NCI-H345 treated with DMSO at 0.1 percent for 48 hours (cell line): ENCODE results near the gene CARS1.

Experiments used
- DNase-seq: peaks from one replicate; lab custom pipeline; 2025; ENCODE audit not compliant: unreplicated experiment; lab: John Stamatoyannopoulos, UW

Gene CARS1

GRCh38 chr11:3057069-3057963, at the start of gene CARS1:
CARS1 (minus strand) TSS chr11:3057423; CDS start chr11:3057367, 56 bp downstream.
- peak; percentile 92 for DNase-seq

DNA sequence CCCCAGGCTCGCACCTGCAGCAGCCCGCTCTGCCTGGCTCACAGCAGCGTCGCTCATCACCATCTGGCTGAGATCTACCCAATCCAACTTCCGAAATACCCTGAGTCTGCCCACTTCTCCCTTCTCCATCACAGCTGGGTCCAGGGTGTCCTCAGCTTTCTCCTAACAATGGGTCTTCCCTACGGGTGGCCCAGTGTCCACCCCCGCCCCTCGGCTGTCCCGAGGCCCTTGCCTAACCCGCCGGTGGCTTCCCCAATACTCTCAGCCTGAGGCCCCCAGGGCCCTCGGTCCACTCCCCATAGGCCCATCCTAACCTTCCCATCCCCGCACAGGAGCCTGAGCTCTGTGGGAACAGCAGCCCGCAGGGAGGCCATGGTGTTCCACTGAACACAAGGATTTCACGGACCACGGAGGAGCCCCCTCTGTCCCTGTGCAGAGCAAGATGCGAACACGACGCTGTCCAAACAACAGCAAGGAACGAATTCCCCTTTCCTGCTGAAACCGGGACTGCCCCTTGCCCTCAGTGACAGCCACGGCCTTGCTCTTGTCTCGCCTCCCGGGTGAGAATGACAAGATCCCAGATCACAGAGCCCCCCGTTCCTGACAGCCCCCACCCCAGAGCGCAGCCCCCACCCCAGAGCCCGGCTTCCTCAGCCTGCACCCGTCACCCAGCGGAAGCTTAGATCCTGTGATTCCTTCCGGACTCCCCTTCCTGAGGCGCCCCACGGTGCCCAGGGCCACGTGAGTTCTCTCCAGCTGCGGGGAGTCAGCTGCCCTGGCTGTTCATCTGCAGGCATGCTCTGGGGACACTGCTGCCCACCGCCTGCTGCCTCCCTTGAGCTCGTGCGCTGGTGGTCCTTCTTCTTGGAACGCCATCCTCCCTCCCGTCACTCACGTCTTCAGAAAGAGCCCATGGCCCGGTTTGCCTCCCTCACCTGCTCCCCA, 48.8 kb upstream of the CARS1 start:
- no peak for DNase-seq

GRCh38 chr11:3104961-3105790, 48.0 kb upstream of the CARS1 start:
- DNase-seq: no peak

GRCh38 chr11:3104051-3104714, 47.0 kb upstream of the CARS1 start:
- DNase-seq: no peak

- no peak for DNase-seq
Observed at GRCh38 chr11:3103076-3103475, 45.9 kb upstream of the CARS1 start.

GRCh38 chr11:3102641-3102921, 45.4 kb upstream of the CARS1 start:
- DNase-seq: no peak

- DNase-seq: no peak
Observed at GRCh38 chr11:3101921-3102640, 44.9 kb upstream of the CARS1 start.

DNA sequence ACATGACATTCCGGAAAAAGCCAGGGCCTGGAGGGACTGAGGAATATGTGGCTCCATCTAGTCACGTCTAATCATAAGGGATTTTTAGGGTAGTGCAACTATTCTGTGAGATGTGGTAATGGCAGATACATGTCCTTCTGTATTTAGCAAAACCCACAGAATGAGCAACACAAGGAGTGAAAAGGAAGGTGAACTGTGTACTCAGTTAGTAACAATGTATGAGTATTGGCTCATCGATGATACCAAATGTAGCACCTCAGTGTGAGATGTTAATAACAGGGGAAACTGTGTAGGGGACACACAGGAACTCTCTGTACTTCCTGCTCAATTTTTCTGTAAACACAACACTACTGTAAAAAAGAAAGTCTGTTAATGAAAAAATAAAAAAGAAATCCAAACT, 42.0 kb upstream of the CARS1 start:
- no peak for DNase-seq

DNA sequence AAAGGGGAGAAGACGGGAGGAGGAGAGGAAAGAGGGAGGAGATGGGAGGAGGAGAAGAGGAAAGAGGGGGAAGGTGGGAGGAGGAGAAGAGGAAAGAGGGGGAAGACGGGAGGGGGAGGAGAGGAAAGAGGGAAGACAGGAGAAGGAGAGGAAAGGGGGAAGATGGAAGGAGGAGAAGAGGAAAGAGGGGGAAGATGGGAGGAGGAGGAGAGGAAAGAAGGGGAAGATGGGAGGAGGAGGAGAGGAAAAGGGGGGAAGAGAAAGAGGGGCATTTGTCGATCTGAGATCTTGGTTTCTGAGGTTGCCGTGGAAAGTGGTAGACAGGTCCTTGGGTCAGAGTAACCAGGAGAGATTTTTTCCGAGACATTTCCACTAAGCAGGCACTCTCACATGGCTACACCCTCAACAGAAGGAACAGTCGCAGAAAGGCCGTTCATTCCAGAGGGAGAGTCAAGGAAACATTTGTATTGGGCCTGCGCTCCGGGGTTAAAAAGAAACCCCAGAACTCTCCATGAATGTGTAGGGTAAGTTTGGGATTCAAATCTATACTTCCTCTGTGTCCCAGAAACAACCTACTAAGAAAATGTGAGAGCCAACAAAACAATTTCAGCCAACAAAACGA, 39.8 kb upstream of the CARS1 start:
- no peak for DNase-seq

DNA sequence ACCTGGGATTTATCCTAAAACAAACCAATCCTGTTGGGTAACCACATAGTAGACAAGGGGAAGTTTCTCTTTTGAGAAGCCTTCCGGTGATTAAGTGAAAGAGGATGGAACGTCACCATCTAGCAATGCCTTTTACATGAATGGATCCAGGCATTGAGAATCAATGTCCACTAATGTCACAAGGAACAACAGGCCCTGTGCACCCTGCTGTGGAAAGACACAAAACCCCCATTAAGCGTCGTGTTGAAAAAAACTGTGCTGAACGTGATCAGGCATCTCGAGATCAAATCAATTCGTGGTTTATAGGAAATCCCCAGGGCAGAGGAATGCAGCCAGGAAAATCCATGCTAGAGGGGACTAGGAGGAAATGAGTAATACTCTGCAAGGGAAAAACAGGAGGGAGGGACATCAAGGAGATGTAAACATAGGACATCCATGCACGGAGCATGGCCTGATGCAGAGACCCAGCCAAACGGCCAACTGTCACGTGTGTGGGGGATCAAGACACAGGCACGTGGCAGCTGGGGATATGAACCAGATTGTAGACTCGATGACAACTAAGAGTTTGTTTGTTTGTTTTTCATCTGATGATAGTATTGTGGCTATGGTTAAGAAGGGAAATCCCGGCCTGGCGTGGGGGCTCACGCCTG, 38.6 kb upstream of the CARS1 start:
- DNase-seq: no peak

GRCh38 chr11:3094223-3094824, 37.1 kb upstream of the CARS1 start:
- DNase-seq: no peak

GRCh38 chr11:3093281-3094191, 36.3 kb upstream of the CARS1 start:
- no peak for DNase-seq

DNA sequence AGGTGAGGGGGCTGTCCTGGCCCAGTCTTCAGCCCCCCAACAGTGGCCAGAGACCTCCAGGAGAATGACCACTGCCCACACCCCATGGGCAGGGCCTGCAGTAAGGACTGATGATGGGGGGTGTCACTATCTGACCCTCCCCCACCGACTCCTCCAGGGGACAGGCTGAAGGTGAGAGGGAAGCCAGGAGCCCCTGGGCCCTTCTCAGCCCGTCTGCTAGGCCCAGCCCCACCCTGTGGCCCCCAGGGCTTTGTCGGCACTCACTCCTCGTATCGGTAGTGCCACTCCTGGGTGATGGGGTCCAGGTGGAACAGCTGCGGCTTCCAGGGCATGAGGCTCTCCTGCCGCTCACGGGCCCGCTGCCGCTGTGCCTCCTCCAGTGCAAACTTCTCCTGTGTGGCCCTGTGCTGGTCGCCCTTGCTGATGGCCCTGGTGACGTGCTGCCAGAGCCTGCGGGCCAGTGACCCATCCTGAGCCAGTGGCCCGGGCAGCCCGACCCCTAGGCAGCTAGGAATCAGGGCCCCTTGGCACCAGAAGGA, 35.4 kb upstream of the CARS1 start:
- DNase-seq: no peak

- peak; percentile 11 for DNase-seq
Observed at GRCh38 chr11:3091846-3092602, 34.8 kb upstream of the CARS1 start.

DNA sequence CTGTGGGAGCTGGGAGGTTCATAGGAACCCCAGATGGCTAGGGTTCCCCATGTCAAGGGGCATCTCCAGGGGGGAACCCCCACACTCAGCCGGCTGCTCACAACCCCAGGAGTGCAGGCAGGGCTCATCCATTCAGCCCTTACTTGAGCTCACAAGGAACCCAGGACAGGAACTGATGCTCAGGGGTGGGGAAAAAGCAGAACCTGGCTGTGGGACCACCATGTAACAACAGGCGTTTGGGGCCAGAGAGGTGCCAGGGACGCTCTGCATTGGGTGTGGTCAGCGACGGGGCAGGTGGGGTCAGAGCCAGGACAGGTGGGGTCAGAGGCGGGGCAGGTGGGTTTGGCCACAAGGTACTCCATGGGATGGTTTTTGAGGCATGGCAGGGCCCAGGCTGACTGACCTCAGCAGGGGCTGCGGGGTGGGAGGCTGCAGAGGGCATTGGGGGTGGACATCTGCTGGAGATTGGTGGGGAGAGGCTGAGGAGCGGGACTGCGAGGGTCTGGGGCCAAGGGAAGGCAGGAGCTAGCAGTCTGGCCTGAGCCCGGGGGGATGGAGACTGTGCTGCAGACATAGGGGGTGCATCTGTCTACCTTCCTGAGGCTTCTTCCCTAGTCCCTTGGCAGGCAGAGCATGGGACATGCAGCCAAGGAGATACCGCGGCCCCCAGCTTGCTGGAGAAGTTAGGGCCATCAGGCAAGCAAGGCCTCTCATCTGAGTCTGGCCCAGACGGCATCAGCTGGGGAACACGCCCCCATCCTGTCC, 34.0 kb upstream of the CARS1 start:
- DNase-seq: no peak
